Skeletal muscle cell (primary cell): ENCODE results near the gene HK1.
A peak's percentile ranks its signal among the peaks of the same experiment; 100 is the strongest.

ENCODE experiments used
- DNase-seq: peaks from one replicate; pipeline ENCODE4 v3.0.0-alpha.2; 2010; ENCODE audit warnings: low read depth
- H3K4me3 ChIP-seq: 2 replicates; pipeline ENCODE4 v1.5.1; 2011; ENCODE audit warnings: low read depth, mild to moderate bottlenecking, control low read depth, low read length, moderate library complexity

HK1 gene

GRCh38 chr10:69388488-69388887 is 110.2 kb downstream of the HK1 start:
- DNase-seq: no peak
- no peak overlapping the region for H3K4me3 ChIP-seq

DNA sequence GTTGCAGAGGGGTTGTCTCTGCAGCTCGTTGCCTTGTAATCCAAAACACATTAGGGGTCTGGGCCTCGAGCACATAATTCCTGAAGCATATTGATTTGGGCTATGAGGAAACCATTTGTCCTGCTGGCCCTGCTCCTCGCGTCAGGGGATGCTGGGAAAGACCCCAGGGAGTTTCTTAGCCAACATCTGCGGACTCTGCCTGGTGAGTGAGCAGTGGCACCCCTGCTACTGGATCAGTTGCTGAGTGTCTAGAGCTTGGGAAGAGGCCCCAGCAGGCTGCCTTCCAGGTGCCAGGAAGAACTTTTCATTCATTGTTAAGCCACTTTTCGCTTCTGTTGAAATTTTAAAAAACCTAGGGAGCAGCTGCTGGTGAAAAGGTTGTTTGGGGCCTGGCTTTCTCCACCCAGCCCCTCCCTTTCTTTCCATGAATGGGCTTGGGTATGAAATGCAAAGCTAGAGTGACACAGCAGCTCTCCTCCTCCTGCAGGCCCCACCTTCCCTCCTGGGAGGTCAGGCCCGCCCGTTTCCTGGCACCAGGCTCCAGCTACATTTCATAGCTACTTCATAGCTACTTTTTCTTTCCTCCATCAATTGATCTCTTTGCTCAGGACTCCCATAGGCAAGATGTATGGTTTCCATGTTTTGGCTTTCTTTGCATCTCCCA is 111.7 kb downstream of the HK1 start:
- H3K4me3 ChIP-seq: no peak overlapping the region
- peak; percentile 31 for DNase-seq

DNA sequence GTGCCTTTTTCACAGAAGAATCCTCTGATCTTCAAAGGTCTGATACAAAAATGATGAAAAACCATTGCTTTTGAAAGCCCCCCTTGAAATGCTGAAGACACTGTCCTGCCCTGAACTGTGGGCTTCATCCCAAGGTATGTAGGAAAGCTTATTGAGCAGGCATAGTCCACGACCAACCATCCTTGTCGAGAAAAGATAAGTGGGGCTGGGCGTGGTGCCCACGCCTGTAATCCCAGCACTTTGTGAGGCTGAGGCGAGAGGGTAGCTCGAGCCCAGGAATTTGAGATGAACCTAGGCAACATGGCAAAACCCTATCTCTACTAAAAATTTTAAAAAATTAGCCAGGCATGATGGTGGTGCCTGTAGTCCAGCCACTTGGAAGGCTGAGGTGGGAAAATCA is 112.9 kb downstream of the HK1 start:
- DNase-seq: no peak
- no peak overlapping the region for H3K4me3 ChIP-seq

DNA sequence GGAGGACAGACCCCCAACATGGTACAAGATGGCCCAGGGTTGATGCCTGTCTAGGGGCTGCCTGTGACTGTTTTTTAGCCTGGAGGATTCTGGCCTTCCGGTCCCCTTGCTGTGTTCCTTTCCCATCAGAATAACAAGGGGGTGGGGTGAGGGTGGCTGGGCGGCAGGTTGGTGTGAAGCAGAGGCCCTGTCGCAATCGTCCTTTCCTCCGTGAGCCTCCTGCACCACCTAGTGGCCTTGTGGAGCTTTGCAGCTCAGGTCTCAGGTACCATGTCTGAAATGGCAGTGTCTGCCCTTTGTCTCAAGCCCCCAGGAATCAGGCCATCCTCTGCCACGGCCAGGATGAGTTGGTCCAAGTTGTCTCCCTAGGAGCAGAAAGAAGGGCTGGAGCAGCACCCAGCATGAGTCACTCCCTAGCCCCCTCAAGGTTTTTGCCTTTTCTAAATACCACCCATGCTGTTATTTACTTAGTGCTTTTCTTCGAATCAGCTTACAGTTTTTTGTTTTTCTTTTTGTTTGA is 114.2 kb downstream of the HK1 start:
- H3K4me3 ChIP-seq: no peak overlapping the region
- peak; percentile 30 for DNase-seq

GRCh38 chr10:69394020-69394419 is 115.7 kb downstream of the HK1 start:
- H3K4me3 ChIP-seq: no peak overlapping the region
- no peak for DNase-seq

- no peak overlapping the region for H3K4me3 ChIP-seq
- DNase-seq: no peak
Measured at GRCh38 chr10:69397972-69398371, 119.7 kb downstream of the HK1 start.

- no peak for DNase-seq
- H3K4me3 ChIP-seq: no peak overlapping the region
Measured at GRCh38 chr10:69398466-69398865, 120.2 kb downstream of the HK1 start.

DNA sequence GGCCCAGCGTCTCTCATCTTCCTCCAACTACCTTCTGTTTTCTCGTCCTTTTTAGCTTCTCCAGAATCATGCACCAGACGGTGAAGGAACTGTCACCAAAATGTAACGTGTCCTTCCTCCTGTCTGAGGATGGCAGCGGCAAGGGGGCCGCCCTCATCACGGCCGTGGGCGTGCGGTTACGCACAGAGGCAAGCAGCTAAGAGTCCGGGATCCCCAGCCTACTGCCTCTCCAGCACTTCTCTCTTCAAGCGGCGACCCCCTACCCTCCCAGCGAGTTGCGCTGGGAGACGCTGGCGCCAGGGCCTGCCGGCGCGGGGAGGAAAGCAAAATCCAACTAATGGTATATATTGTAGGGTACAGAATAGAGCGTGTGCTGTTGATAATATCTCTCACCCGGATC is 122.6 kb downstream of the HK1 start:
- no peak for DNase-seq

GRCh38 chr10:69401416-69401815 is 123.1 kb downstream of the HK1 start:
- DNase-seq: no peak
- H3K4me3 ChIP-seq: no peak overlapping the region

More for the DNA sequence above, 122.6 kb downstream of the HK1 start:
- no peak overlapping the region for H3K4me3 ChIP-seq

GRCh38 chr10:69402386-69402785 is 124.1 kb downstream of the HK1 start:
- no peak overlapping the region for H3K4me3 ChIP-seq
- DNase-seq: no peak

- no peak overlapping the region for H3K4me3 ChIP-seq
- DNase-seq: no peak
Measured at GRCh38 chr10:69403066-69403465, 124.8 kb downstream of the HK1 start.

- no peak overlapping the region for H3K4me3 ChIP-seq
- peak; percentile 59 for DNase-seq
Measured at GRCh38 chr10:69403519-69403918, 125.2 kb downstream of the HK1 start.

DNA sequence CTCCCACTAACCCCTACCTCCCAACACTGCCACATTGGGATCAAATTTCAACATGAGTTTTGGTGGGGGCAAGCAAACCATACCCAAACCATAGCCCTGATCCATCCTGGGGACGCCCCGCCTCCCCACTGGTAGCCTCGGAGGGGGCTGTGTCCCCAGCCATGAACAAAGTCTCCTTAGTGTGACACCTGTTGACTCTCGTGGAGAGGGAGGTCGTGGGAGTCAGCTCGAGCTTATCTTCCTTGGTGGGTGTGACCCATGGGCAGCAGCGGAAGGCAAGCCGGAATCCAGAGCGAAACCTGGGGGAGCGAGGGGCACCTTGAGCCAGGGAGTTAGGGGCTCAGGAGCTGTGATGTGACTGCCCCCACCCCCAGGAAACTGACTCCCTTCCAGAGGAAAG is 126.5 kb downstream of the HK1 start:
- H3K4me3 ChIP-seq: no peak overlapping the region
- no peak for DNase-seq

- H3K4me3 ChIP-seq: no peak overlapping the region
- DNase-seq: no peak
Measured at GRCh38 chr10:69405221-69405620, 126.9 kb downstream of the HK1 start.

DNA sequence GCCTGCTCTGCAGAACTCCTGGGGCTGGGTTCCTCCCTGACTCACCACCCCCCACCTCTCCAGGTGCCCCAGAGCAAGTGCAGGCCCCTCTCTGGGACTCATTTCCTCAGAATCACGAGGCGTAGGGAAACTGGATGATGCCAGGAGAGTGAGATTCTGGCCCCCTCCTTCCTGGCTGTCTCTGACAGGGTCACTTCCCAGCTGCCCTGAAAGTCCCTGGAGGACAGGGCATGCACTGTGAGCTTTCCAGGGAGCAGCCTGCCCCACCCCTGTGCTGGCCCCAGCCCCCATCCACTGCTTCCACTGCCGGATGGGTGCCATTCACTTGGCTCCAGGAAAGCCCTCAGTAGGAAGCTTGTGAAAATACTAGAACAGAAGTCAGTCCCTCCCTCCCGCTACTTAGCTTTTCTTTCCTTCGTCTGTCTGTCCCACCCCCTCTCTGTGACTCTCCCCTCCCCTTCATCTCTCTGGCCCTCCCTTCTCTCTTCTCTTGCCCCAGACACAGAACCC is 128.1 kb downstream of the HK1 start:
- H3K4me3 ChIP-seq: no peak overlapping the region
- DNase-seq: no peak

GRCh38 chr10:69406816-69407580 is 128.7 kb downstream of the HK1 start:
- H3K4me3 ChIP-seq: no peak overlapping the region
- no peak for DNase-seq

DNA sequence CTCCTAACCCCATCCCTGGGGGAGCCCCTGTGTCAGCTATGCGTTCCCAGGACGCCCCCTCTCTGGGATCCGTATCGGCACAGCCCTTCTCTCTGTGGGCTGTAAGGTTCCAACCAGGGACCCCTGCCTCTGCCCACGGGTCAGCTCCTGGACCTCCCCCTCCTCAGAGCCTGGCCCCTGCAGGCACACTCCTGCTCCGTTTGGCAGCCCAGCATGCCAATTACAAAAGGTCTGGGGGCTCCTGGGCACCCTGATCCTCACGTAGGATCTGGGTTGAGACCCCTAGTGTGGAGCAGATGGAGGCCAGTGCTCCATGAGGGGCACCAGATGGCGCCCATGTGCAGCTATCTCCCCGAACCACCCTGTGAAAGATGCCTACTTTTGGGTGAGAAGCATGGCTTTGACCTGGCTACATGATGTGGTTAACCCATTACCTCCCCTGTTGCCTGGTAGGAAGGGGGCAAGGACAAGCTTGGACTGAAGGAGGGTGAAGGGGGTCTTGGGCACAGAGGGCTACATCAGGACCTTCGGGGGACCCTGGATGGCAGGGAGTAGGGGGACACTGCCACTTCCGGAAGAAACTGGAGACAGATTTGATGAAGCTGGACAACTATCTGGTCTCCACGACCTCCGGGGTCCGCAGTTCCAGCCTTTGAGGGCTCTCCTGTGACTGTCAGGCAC is 129.5 kb downstream of the HK1 start:
- H3K4me3 ChIP-seq: no peak overlapping the region
- no peak for DNase-seq

DNA sequence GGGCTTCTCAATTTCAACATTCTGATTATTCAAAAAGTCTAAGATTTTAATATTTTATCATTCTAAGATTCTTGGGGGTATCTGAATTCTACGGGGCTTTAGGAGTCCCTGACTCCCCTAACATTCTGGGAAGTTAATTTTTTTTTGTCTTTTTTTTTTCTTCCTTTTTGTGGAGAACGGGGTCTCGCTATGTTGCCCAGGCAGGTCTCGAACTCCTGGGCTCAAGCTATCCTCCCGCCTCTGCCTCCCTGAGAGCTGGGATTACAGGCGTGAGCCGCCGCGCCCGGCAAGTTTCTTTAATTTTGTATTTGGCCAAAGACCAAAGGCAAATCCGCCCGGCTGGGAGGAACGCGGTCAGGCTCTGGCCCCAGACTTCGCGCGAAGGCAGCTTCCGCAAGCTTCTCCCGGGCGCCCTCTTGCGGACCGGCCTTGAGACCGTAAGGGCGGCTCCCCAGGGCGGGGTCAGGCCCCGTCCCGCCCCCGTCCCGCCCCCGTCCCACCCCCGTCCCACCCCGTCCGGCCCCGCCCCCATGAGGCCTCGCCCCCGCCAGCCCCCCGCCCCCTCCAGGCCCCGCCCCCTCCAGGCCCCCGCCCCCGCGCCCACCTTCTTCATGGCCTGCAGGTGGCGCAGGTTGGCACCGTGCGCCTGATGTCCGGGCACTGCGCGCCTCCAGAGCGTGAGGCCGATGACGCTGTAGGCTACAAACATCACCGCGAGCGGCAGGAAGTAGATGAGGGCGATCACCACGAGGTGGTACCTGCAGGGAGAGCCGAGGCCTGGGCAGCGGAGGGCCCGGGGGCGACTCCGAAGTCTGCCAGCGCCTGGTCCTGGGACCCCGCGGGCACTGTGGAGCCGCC is 130.3 kb downstream of the HK1 start:
- DNase-seq: peak; percentile 72
- peak overlapping the region; percentile 46 for H3K4me3 ChIP-seq

GRCh38 chr10:69409176-69409495 is 130.8 kb downstream of the HK1 start:
- DNase-seq: no peak
- H3K4me3 ChIP-seq: peak overlapping the region; percentile 46
